ENCODE data around the gene SEC14L1.

DNA sequence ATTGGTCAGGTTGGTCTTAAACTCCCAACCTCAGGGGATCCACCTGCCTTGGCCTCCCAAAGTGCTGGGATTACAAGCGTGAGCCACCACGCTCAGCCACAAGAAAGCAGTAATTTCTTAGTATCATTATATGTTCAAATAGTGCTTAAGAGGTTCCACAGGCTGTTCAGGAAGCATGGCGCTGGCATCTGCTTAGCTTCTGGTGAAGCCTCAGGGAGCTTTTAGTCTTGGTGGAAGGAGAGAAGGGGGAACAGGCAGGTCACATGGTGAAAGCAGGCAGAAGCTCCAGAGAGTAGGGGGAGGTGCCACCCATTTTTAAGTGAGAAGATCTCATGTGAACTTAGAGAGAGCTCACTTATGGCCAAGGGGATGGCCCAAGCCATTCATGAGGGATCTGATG lies 3.7 kb upstream of the SEC14L1 start:
- TF ChIP-seq POLR2AphosphoS5 (IDR thresholded peaks at IDR 0.05; ENCODE audit: insufficient read depth in 1 of 2, low read depth in 1 of 2) (no peak), POLR2A (IDR thresholded peaks at IDR 0.05) (no peak)
